ENCODE results near the gene JCAD.
"Not testable (repeated sequence)": the region's sequence is repeated elsewhere in the genome, so short reads cannot be mapped to it uniquely, and the experiment has no call there.

Gene JCAD, protein sequence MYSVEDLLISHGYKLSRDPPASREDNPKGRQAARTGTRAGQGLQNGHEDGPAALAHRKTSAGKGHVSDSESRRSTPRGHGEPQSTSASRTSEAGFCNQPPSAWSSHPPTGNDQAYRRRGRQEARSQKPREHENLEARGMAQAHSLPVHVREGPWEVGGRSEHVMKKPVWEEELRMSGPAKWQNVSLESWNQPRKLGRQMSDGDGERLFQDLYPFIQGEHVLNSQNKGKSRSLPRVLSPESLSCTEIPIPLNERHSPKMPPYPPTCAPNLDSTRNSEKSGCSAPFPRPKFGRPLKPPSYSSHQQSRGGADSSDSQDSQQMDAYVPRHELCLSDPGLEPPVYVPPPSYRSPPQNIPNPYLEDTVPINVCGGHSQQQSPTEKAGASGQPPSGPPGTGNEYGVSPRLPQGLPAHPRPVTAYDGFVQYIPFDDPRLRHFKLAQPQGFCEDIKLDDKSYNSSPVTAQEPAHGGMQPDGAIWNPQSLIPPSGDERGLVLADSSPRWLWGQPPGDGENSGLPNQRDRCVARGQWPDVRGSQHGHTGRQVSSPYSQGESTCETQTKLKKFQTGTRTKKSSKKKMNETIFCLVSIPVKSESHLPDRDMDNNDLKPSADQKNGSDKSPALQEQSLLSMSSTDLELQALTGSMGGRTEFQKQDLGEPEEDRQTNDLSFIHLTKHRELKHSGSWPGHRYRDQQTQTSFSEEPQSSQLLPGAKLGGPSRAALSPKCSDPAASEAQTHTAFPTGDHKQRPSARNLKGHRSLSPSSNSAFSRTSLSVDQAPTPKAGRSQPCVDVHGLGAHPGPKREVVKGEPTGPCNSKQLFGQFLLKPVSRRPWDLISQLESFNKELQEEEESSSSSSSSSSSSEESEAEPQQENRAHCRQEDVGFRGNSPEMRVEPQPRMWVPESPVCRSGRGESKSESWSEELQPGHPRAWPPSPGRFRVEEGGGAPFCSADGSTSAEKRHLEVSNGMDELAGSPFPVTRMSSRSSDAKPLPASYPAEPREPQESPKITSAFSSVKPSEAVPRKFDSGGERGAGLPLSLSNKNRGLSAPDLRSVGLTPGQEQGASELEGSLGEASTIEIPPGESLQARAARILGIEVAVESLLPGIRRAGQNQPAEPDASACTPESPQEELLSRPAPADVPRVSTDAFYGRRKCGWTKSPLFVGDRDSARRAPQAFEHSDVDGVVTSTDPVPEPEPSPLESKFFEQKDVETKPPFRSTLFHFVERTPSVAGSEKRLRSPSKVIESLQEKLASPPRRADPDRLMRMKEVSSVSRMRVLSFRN (N-terminal part only)

DNA sequence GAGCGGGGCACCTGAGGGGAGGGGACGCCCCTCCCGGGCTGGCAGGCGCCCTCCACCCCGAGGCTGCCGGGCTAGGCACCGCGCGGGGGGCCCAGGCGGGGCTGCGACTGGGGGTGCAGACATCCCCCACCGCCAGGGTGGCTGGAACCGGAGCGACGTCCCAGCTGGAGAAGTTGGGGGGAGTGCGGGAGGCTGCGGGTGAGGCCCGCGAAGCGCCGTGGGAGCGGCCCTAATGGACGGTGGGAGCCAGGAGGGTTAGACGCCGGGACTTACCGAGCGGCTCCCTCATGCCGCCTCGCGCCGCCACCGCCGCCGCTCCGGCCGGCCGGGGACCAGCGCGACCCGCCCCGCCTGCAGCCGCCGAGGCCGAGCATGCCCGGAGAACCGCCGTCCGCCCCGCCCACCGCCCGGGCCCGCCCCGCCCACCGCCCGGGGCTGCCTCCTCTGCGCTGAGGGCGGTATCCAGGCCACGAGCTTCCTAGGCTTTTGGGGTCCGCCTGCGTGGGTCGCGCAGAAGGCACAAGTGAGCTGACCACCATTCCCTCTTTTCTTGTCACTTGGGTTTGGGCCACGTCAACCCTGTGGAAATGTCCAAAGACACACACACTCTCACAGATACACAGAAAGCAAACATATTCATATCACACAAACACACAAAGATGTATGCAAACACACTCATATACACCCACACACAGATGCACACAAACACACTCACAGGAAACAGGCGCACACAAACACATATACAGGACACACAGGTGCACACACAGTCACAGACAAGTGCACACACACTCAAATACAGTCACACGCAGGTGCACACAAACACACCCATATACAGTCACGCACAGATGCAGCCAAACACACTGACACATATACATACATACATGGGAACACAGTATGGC, at the start of gene JCAD:
Gene JCAD, minus strand, starts transcription at position 378 of the 899 bp plus-strand sequence. CDS start 11,774 bp downstream, outside the sequence.
- DNase-seq: peak; percentile 28

DNA sequence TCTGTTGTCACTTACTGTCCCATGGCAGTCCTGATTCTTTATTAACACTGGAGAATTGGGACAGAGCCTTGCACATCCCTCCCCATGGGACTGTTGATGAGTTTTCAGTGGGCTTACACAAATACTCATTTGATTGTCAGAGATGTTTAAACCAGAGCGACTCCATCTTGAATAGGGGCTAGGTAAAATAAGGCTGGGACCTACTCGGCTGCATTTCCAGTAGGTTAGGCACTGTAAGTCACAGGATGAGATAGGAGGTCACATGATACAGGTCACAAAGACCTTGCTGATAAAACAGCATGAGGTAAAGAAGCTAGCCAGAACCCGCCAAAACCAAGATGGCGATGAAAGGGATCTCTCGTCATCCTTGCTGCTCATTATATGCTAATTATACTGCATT, 47.6 kb upstream of the JCAD start:
- no peak for DNase-seq

DNA sequence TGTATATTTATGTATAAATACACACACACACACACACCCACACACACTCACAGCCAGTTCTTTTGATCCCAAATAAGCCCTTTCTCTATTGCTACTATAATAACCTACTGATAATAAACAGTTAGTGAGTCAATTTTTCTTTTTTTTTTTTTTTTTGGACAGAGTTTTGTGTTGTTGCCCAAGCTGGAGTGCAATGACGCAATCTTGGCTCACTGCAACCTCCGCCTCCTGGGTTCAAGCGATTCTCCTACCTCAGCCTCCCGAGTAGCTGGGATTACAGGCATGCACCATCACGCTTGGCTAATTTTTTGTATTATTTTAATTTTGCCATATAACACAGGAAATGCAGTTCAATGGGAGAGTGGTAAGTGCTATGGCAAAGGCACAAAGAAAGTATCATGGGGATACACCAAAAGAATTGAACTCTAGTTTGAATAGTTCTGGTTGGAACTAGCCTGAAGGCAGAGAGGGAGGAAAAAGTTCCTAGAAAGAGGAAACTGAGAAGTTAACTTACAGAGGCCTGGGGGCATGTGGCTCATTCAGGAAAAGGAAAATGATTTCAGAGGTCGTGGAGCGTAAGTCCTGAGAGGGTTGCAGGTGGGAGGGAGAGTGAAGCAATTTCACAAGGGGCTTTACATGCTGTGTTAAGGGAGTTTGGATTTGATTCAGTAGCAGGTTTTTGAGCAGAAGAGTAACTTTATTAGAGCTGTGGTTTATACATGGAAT, 44.4 kb upstream of the JCAD start:
- DNase-seq: peak; percentile 16

DNA sequence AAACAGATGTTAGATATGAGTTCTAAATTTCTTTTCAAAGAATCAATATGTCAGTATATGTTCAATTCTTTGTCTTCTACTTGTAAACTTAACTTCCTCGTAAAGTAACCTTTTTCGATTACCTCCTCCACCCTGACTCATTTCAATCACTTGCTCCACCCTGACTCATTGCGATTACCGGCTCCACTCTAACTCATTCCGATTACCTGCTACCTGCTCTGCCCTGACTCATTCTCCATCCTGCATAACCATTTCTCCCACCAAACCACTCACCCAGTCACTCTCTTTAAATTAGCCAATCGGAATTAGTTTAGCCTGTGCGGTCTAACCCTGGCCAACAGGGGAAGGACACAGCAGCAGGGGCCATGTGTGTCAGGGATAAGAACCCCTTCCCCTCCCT, 40.3 kb upstream of the JCAD start:
- not testable (repeated sequence) for DNase-seq

DNA sequence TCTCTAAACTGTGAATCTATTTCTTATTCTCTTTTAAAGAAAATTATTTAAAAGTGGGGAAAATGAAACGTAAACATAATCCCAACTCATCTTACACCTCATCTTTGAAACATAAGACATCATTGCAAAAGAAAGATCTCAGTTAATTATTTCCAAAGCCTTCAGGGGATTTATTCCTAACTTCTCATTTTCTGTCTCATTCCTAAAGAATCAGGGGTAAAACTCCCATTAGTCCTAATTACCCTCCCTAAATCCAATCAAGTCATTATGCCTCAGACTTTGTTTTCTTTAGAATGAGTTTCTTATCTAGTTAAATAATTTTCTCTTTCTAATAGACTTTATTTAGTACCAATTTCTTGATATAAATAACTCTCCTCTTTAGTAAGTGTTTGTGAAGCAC, 39.7 kb upstream of the JCAD start:
- no peak for DNase-seq

DNA sequence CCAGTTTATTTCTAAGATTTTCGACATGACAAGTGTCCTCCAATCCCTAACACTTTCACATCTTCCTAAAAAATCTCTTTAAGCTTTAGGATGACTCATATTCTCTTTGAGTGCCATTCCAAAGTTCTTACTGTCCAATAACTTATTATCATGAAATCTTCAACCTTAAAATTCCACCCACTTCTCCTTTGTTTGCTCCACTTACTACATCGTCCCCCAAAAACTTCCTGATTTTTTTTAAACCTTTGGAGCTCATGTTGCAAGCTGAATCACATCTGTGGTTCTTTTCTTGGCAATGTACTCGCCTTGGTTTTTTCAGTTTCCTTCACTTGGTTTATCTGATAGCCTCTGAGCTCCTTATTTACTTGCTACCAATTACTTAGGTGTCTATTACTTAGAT, 39.2 kb upstream of the JCAD start:
- peak; percentile 29 for DNase-seq

DNA sequence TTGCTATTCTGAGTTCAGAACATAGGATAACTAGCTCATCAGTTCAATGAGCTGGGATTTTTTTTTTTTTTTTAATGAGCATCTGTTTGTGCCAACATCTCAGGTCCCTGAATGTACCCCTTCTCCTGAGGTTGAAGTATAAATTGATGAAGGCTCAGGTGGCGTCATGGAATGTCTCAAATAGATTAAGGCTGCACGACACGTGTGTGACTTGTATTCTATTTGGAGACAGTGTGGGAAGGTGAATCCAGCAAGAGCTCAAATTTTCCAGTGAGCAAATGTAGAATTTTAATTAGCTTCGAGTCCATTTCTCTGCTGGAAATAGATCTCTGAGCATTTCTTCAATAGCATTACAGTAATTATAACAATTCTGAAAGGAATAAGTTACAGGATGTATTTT, 37.2 kb upstream of the JCAD start:
- no peak for DNase-seq

DNA sequence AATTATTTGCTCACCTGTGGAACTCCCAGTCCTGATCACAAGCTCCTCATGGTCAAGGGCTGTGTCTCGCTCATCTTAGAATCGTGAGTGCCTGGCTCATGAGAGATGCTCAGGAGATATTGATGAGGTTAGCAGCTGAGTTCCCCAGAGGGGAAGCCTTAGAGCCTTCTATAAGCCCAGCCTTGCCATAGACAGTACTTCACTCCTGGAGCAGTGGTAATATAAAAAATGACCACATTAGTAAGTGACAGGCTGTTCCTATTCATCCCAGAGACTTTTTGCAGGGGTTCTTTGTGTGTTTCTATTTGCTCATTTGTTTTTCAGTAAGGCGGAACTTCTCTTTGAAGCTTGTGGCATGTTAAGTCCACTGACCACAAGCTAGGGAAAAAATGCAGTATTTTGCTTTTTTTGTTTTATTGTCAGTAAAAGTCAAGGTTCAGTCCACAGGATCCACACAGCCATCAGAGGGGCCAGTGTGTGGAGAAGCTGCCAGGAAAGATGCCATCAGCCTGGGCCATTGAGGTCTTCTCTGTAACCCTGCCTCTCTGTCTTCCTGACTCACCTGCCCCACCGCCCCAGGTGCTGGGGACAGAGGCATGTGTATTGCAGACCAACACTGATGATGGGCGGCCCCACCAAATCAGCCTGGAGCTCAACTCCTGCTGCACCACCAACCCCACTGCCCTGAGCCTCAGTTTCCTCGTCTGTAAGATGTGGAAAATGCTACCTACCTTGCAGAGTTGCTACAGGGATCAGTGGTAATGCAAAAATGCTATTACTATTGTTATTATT, 36.4 kb upstream of the JCAD start:
- no peak for DNase-seq

DNA sequence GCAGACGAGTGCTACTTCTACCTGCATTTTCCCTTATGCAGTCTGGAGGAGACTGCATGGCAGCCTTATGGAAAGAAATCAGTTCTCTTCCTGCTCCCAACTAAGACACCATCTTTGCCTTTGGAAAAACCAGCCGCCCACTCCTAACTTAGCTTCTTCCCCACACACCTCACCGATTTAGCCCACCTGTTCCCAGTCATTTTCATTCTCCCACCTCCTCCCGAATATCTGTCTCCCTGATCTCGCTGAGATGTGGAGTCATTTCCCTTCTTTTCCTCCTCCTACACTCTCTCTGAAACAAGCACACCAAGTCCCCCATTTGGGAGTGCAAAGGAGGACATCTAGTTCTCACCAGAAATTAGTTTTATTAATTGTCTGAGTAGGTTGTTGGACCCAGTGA, 35.2 kb upstream of the JCAD start:
- no peak for DNase-seq

DNA sequence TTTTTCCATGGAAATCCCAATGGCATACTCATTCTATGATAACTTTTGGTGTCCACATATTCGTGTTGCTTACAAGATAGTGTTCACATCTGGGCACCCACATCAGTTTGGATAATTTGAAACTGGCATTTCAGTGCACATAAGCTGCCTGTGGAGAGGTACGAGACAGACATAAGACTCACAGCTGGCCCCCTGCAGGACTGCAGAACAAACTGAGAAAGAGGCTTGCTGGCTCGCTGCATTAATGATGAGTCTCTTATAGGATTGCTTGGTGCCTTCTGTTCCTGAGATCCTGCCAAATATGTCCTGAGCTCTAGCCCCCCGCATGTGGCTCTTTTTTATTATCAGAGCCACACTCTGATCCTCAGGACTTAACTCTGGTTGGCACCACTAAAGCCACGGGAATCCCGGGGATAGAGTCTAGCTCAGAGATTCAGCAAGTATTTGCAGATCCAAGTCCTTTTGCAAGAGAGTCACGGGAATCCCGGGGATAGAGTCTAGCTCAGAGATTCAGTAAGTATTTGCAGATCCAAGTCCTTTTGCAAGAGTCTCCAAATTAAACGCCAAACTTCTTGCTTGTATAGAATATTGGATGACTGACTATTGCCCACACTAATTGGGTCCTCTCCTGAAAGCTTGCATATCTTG, 34.0 kb upstream of the JCAD start:
- DNase-seq: no peak

DNA sequence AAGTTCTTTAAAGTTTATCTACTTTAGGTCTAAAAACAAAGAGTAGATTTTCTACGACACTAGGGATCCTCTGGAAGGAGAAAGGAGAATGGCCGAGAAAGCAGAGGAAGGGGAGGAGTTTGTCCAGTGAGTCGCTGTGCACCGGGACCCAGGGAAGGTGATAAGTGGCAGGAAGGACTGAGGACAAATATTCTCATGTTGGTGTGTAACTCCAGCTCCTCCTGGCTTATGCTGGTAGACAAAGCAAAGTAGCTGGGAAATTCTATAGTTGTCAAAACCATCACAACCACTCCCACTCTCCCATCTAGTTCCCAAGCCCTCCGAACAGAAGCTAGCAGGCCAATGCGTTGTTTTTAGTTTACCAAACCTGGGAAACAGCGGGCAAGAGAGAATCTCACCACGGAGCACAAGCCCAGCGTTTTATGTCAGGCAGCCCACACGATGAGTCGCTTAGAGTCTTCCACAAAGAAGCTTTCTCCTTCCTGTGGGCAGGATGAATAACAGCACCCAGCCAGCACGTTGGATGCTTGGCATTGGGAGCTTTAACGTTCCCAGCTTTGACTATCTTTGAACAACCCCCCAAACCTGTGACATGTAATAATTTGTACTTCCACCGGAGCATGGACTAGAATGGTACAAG, 32.9 kb upstream of the JCAD start:
- no peak for DNase-seq

DNA sequence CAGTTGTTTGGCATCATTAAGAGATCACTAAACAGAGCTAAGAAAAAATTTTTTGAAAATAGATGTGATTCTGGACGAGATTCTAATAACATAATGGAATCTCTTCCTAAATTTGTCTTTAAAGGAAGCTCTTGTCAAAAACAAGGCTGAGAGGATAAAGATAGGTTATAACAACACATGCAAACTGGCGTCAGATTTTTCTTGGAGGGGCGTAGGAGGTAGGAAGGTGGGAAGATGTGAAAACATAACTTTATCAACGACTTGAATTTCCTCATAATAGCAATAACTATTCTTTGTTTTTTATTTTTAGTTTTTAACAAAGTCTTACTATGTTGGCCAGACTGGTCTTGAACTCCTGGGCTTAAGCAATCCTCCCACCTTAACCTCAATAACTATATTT, 31.8 kb upstream of the JCAD start:
- no peak for DNase-seq

DNA sequence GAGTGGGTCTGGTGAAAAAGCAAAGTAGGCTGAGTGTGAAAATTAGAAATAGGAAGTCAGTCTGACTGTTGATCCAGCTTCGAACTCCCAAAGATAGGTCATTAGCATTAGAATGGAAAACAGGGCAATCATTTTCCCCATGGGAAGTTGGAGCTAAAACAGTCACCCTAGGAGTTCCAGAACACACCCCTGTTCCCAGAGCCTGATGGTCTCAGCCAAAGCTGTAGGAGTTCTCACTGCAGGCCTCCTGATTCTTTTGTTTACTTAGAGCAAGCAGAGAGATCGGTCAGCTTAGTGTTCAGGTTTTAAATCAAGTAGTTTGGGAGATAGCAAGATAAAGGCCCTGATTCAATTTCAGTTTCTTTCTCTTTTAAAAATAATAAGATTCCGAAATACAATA, 28.8 kb upstream of the JCAD start:
- DNase-seq: no peak

DNA sequence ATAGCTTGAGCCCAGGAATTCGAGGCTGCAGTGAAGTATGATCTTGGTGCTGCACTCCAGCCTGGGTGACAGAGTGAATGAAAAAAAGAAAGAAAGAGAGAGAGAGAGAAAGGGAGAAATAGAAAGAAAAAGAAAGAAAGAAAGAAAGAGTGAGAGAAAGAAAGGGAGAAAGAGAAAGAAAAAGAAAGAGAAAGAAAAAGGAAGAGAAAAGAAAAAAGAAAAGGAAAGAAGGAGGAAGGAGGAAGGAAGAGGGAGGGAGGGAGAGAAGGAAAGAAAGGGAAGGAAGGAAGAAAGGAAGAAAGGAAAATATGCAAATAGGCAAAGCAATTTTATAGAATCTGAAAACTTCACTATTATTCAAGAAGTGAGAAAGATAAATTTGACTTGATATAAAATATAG, 24.5 kb upstream of the JCAD start:
- DNase-seq: no peak

DNA sequence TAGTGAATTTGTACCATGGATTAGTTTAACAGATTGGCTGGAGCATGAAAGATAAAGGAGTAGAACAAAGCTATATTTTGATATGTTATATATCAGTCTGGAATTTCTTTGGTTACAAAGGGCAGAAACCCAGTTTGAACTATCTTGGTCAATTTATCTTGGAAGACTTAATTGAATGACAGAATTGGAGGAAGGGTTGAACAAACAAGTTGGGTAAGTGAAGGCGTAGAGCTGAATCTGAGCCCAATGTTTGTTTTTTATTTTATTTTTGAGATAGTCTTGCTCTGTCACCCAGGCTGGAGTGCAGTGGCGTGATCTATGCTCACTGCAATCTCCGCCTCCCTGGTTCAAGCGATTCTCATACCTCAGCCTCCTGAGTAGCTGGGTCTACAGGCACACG, 21.8 kb upstream of the JCAD start:
- no peak for DNase-seq

DNA sequence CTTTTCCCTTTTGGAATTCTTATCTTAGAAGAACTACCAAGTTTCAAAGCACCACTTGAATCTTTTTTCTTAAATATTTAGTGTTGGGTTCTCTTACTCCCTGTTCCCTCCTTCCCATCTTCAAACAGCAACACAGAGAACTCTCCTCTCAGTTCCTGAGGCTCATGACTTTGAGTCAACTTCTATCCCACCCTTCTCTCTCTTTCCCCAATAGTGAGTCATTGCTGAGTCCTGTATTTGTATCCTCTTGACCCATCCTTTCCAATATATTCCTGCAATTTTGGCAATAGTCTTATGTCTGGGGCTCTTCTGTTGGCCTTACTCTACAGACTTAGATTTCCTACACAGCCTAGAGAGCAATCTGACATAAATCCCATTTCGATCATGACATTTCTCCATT, 20.8 kb upstream of the JCAD start:
- no peak for DNase-seq

DNA sequence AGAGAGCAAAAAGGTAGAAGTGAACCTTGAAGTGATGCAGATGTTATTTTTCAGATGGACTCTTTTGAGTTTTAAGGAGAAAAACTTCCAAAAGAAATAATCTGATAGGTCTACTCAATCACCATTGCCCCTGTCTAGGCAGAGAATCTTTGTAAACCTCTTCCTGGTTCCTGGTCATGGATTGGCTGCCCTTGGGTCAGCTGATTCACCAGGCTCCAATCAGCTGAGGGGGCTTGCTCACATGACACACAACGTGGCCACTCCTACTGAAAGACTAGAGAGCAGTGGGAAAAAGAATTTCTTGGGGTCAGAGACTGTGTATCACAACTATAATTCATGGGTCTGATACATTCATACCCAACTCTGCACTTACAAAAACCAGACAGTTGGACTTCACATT, 20.0 kb upstream of the JCAD start:
- no peak for DNase-seq

DNA sequence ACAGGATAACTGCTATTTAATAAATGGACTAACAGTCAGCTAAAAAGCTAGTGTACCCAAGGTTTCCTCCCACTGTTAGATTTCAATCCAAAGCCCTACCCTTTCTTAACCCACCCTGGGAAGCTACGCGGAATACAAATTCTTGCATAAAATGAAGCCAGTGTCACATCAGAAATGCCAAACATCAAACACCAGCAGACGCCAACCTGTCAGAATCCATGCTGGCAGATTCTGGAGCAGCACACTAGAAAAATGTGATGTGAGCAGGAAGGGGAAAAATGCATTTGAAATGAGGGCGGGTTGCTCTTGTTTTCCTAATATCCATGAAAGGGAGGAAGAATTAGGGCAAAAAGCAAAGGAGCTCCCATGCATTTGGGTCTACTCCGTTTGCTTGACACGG, 16.1 kb upstream of the JCAD start:
- DNase-seq: no peak

DNA sequence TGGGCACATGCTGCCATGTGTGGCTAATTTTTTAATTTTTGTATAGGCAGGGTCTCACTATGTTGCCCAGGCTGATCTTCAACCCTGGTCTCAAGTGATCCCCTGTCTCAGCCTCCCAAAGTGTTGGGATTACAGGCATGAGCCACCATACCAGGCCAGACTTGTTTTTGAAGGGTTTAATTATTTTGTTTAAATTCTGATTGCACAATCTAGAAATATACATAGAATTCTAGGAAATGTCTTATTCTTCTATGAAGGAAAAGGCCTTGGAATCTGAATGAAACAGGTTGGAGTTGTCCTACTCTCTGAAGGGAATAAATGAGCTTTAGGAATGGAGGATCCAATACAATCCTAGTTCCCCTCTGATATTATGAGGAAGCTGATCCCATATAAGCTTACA, 15.5 kb upstream of the JCAD start:
- no peak for DNase-seq

DNA sequence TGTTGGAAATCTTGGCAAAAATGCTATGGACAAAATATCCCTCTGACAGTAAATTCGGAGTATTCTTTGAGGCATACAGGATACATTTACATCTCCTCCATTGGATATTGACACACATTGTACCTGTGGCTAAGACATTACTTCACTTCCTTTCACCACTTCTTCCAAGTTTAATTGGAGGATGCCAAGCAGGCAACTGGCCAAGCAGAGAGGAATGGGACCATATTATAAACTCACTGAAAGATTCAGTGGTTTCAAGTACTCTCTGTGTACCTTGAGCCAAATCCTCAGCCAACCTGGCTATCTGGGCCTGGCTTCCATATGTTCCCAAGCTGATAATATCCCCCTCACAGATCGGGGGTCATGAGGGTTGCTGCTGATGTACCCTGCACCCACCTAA, 14.7 kb upstream of the JCAD start:
- no peak for DNase-seq

Measured in inflammatory macrophage treated with lipopolysaccharide for 4 hours (primary cell).